Measurements from ENCODE around the gene ASPDH. TPM values are rescaled to one million over a fixed set of nuclear protein-coding genes. Genes with fewer than 3 reads are reported as not detected.

Gene ASPDH
- total RNA-seq, 2 experiments from 2014 or later = not detected

DNA sequence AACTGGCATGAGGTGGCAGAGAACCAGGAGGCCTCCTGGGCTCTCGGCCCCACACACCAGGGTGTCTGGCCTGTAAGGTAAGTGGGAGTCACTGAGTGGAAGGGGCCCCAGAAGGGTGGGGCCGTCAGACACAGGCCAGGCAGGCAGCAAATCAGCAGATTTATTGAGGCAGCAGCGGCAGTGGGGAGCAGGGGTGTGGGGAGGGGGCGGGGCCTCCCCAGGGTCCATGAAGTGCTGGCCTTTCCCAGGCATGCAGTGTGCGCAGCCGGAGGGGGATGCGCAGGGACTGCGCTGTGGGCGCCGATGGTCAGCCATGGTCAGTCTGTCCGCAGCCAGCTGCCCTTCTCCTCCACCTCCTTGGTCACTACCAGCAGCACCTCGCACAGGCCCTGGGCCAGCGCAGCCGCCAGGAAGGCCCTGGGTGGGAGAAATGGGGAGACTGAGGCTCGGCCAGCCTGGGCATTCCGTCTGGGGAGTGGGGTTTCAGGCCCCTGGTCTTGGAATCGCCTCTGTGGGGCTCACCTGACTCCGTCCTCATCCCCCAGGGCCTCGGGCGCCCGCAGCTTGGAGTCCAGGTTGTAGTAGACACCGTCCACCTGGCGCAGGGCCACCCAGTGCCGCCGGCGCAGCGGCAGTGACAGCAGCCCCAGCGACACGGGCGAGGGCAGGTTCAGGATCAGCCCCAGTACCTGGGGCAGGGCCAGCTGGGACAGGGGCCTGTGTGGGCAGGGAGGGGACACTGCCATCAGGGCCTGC, 7.7 kb downstream of the ASPDH start:
- no peaks in the 10 kb centered on the region for H3K9me3 Mint-ChIP-seq
- peaks cover 6% of the 10 kb centered on the region for H3K4me1 Mint-ChIP-seq (ENCODE audit: low read depth)
- Histone ChIP-seq H3K4me3 (ENCODE audit: low read length) (no peak overlapping the region), H3K4me1 (ENCODE audit: insufficient read depth, low read length) (peaks cover 10% of the 10 kb centered on the region), H3K36me3 (ENCODE audit: insufficient read depth, low read length) (peaks cover 5% of the 10 kb centered on the region), H3K27ac (ENCODE audit: low read depth in 1 of 2, low read length in 2 of 2) (no peak overlapping the region), H3K9me3 (ENCODE audit: control insufficient read depth in 1 of 2, insufficient read depth in 1 of 2, low read length in 2 of 2) (no peaks in the 10 kb centered on the region), H3K27me3 (ENCODE audit: control insufficient read depth in 1 of 2, insufficient read depth in 2 of 2, low read length in 2 of 2) (no peaks in the 10 kb centered on the region)
- H3K36me3 Mint-ChIP-seq (ENCODE audit: low read depth) = peaks cover 9% of the 10 kb centered on the region
- intact Hi-C loops (cut with DNase I, micrococcal nuclease) = no loop called here
- ATAC-seq (ENCODE audit: poor library complexity) (no peak), DNase-seq (no peak)
- no peaks in the 10 kb centered on the region for H3K27me3 Mint-ChIP-seq
- POLR2A ChIA-PET = no interaction called here
- no peak overlapping the region for H3K27ac Mint-ChIP-seq
- TF ChIP-seq, protein P1, sequence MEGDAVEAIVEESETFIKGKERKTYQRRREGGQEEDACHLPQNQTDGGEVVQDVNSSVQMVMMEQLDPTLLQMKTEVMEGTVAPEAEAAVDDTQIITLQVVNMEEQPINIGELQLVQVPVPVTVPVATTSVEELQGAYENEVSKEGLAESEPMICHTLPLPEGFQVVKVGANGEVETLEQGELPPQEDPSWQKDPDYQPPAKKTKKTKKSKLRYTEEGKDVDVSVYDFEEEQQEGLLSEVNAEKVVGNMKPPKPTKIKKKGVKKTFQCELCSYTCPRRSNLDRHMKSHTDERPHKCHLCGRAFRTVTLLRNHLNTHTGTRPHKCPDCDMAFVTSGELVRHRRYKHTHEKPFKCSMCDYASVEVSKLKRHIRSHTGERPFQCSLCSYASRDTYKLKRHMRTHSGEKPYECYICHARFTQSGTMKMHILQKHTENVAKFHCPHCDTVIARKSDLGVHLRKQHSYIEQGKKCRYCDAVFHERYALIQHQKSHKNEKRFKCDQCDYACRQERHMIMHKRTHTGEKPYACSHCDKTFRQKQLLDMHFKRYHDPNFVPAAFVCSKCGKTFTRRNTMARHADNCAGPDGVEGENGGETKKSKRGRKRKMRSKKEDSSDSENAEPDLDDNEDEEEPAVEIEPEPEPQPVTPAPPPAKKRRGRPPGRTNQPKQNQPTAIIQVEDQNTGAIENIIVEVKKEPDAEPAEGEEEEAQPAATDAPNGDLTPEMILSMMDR (IDR thresholded peaks at IDR 0.05) = no peak
- CTCF ChIA-PET = no interaction called here
- no peak overlapping the region for H3K4me3 Mint-ChIP-seq

DNA sequence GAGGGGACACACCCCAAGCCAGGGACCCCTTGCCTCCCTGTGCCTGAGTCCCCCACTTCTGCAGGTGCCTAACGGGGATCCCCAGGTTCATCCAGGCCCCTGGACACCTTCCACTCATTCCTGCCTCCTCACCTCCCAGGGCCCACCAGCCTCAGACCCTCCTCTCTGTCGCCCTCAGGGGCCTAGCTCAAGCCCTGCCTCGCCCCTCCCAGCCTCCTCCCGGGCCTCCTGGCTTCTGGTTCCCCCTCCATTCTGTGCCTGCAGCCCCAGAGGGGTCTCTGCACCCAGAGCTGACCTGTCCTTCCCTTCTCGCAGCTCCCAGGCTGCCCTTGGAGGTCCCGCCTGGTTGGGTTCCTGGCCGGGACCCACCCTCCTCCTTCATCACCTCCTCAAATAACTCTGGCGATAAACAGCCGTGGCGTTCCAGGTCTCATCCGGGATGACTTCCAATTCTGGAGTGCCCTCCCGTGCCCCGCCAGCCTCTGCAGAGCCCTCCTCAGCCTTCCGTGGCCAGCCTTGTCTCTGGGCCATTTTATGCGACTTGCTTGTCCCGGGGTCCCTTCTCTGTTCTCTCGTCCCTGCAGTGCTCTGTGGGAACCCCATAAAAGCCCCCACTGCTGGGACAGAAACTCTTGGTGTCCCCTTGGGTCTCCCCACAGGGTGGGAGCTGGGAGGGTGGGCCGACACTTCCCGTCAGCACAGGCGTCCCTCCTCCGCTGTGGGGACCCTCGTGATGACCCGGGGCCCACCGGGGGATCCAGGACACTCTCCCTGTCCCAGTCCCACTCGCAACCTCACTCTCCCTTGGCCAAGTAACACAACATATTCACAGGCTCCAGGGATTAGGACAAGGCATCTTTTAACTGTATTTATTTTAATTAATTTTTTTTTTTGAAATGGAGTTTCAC, 11.9 kb downstream of the ASPDH start:
- Mint-ChIP-seq H3K4me1 (ENCODE audit: low read depth) (no peaks in the 10 kb centered on the region), H3K27me3 (no peaks in the 10 kb centered on the region), H3K4me3 (no peak overlapping the region), H3K36me3 (ENCODE audit: low read depth) (peaks cover 9% of the 10 kb centered on the region), H3K27ac (no peak overlapping the region), H3K9me3 (no peaks in the 10 kb centered on the region)
- Histone ChIP-seq H3K4me1 (ENCODE audit: insufficient read depth, low read length) (no peaks in the 10 kb centered on the region), H3K27me3 (ENCODE audit: control insufficient read depth in 1 of 2, insufficient read depth in 2 of 2, low read length in 2 of 2) (no peaks in the 10 kb centered on the region), H3K36me3 (ENCODE audit: insufficient read depth, low read length) (peaks cover 5% of the 10 kb centered on the region), H3K9me3 (ENCODE audit: control insufficient read depth in 1 of 2, insufficient read depth in 1 of 2, low read length in 2 of 2) (no peaks in the 10 kb centered on the region), H3K4me3 (ENCODE audit: low read length) (no peak overlapping the region), H3K27ac (ENCODE audit: low read depth in 1 of 2, low read length in 2 of 2) (no peak overlapping the region)
- ChIA-PET CTCF (no interaction called here), POLR2A (no interaction called here)
- DNase-seq (no peak), ATAC-seq (ENCODE audit: poor library complexity) (no peak)
- TF ChIP-seq, protein P1 (IDR thresholded peaks at IDR 0.05) = no peak
- intact Hi-C loops (cut with DNase I, micrococcal nuclease) = no loop called here

DNA sequence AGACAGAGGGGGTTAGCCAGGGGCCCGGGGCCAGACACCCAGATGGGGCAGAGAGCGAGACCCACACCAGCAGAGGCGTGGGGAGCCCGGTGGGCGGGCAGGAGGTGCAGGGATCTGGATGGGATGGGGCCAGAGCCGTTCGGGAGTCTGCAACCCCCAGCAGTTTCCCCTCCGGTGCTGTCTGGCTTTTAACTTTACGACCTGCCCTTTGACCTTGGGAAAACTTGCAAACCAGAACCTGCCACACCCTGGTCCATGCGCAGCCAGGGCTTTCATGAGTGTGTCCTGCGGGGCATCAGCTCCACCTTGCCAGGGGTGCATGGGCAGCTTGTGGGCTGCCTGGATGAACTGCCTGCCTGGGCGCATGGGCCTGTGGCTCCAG, 12.5 kb downstream of the ASPDH start:
- H3K9me3 Mint-ChIP-seq = no peaks in the 10 kb centered on the region
- H3K4me3 Mint-ChIP-seq = no peak overlapping the region
- Histone ChIP-seq H3K4me1 (ENCODE audit: insufficient read depth, low read length) (no peaks in the 10 kb centered on the region), H3K4me3 (ENCODE audit: low read length) (no peak overlapping the region), H3K27ac (ENCODE audit: low read depth in 1 of 2, low read length in 2 of 2) (no peak overlapping the region), H3K9me3 (ENCODE audit: control insufficient read depth in 1 of 2, insufficient read depth in 1 of 2, low read length in 2 of 2) (no peaks in the 10 kb centered on the region), H3K36me3 (ENCODE audit: insufficient read depth, low read length) (peaks cover 5% of the 10 kb centered on the region), H3K27me3 (ENCODE audit: control insufficient read depth in 1 of 2, insufficient read depth in 2 of 2, low read length in 2 of 2) (no peaks in the 10 kb centered on the region)
- TF ChIP-seq, protein P1 (IDR thresholded peaks at IDR 0.05) = no peak
- peaks cover 9% of the 10 kb centered on the region for H3K36me3 Mint-ChIP-seq (ENCODE audit: low read depth)
- H3K27ac Mint-ChIP-seq = no peak overlapping the region
- H3K27me3 Mint-ChIP-seq = no peaks in the 10 kb centered on the region
- CTCF ChIA-PET = no interaction called here
- H3K4me1 Mint-ChIP-seq (ENCODE audit: low read depth) = no peaks in the 10 kb centered on the region
- DNase-seq = peak in 1 of 14 experiments; percentile 28
- POLR2A ChIA-PET = no interaction called here
- intact Hi-C loops (cut with DNase I, micrococcal nuclease) = no loop called here
- no peak for ATAC-seq (ENCODE audit: poor library complexity)
